Measurements from ENCODE around the gene FAHD2A.
"Not testable (repeated sequence)": the region's sequence is repeated elsewhere in the genome, so short reads cannot be mapped to it uniquely, and the experiment has no call there.

The FAHD2A gene

GRCh38 chr2:95391641-95392310, 10.7 kb upstream of the FAHD2A start:
- no peak for DNase-seq

GRCh38 chr2:95392320-95392719, 10.2 kb upstream of the FAHD2A start:
- DNase-seq: no peak

DNA sequence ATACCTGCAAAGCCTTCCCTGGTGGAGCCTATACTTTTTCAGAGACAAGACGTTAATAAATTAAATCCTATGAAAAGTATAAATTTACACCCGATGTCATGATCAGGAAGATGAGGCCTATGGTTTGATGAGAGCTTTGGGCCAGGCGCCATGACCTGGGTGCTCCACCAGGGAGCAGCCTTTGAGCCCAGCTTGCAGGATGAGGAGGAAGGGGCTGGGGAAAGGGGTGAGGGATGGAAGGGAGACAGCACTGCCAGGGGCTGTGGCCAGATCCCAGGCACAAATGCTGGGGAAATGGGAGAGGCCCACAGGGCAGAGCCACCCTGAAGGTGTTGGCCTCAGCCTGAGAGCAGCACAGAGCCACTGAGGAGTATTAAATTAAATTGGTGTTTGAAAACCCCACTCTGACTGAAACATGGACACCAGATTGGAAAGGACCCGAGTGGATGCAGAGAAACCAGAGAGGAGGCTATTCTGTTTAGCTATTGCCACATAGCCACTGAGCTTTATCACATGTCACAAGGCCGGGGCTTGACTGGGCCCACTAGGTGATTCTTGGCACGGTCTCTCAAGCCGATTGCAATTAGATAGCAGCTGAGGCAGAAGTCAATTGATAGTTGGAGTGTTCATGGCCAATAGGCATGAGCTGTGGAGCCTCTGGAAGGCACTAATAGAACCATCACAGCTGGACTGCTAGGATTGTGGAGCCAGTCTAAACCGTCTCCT, 9.6 kb upstream of the FAHD2A start:
- DNase-seq: no peak

DNA sequence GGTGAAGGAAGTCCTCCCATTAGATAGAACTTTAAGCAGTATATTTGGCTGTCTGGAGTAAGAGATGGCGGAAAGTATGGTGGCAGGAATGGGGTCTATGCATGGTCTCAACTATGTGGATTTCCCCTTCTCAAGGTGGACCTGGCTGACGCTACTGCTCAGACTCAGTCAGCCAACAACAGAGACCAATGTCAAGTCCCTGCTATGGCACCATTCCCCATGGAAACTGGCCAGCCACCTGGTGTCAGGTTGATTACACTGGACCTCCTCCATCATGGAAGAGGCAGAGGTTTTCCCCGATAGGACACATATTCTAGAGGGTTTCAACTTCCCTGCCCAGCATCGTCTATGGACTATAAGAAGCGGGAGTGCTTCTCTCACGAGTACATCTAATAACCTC, 8.6 kb upstream of the FAHD2A start:
- no peak for DNase-seq

GRCh38 chr2:95399061-95399460, 3.4 kb upstream of the FAHD2A start:
- no peak for DNase-seq

- no peak for DNase-seq
Observed at GRCh38 chr2:95401480-95401879, 1.0 kb upstream of the FAHD2A start.

GRCh38 chr2:95402004-95402369, 521 bp upstream of the FAHD2A start:
- not testable (repeated sequence) for DNase-seq

- peak in 1 of 2 experiments; percentile 12 for DNase-seq
Observed at GRCh38 chr2:95403204-95403721, 755 bp downstream of the FAHD2A start.

DNA sequence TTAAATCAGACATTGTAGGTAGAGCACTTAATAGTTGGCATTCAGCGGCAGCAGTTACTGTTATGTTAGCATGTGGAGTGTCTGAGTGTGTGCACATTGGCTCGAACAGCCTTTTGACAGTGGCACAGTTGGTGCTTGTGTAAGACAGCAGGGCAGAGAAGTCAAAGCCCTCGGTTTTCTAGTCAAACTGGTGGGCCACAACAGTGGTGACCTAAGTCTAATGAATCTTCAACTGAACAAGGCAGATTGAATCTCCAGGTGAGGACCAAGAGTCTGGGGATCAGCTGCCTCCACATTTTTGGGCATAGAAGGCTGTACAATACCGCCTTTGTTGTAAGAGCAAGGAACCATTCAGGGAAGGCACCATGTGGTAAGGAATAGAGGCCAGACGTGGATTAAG, 1.3 kb downstream of the FAHD2A start:
- DNase-seq: not testable (repeated sequence)

GRCh38 chr2:95404676-95405075, 2.2 kb downstream of the FAHD2A start:
- DNase-seq: not testable (repeated sequence)

DNA sequence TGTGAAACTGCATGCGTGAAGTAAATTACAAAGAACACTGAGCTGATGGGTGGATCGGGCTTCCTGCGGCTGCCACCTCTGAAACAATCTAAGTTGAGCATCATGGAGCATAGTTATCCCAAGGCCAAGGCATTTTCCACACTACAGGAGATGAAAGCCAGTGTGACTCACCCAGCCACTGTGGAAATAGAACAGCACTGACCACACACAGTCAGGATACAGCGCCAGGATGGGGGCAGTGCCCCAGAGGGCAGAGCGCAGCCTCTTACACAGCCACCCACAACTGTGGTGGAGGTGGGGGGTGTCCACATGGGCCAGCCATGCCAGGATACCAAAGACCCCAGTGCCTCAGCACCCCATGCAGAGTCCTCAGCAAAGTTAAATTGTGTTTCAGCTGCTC, 8.7 kb downstream of the FAHD2A start:
- DNase-seq: not testable (repeated sequence)

- DNase-seq: peak in 1 of 2 experiments; percentile 45
Observed at GRCh38 chr2:95414015-95414594, 11.6 kb downstream of the FAHD2A start.

DNA sequence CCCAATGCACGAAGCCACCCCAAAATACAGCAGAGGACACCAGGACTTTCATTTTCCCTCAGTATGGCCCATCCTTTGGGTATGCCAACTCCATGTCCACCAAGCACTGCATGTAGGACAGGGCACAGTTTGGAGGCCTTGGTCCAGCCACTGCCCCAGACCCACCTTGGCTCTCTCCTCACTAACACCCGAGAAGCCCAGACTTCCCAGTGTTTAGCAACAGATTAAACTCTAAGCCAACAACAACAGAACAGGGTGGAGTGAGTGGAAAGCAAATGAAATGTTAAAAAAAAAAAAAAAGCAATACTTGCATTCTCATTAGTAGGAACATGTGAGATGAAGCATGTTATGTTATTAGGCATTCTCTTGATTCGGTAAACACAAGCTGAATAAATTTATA, 12.6 kb downstream of the FAHD2A start:
- not testable (repeated sequence) for DNase-seq

- not testable (repeated sequence) for DNase-seq
Observed at GRCh38 chr2:95415561-95415960, 13.1 kb downstream of the FAHD2A start.

GRCh38 chr2:95427196-95427867, 24.8 kb downstream of the FAHD2A start:
- DNase-seq: not testable (repeated sequence)

GRCh38 chr2:95429748-95430467, 27.4 kb downstream of the FAHD2A start:
- DNase-seq: not testable (repeated sequence)

DNA sequence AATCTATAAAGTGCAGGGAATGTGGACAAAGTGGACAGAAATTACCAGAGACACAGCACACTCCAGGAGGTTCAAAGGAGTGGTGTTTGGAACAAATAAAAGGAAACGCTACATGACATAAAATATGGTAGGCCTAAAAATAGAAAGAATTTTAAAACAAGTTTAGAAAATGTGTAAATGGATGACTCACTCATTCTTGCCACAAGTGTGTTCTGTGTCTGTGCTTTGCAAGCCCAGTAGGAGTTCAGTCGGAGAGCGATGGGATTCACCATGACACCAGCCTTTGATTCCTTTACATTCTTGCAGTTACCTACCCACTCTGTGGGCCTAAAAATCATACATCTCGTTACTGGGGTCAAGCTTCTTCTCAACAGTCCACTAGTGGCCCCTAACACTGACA, 30.9 kb downstream of the FAHD2A start:
- not testable (repeated sequence) for DNase-seq

GRCh38 chr2:95433973-95434372, 31.5 kb downstream of the FAHD2A start:
- DNase-seq: not testable (repeated sequence)

GRCh38 chr2:95434507-95435076, 32.1 kb downstream of the FAHD2A start:
- DNase-seq: not testable (repeated sequence)

GRCh38 chr2:95435162-95435871, 32.8 kb downstream of the FAHD2A start:
- DNase-seq: not testable (repeated sequence)

- DNase-seq: not testable (repeated sequence)
Observed at GRCh38 chr2:95435872-95436209, 33.3 kb downstream of the FAHD2A start.
